HG02981 (cell line): ENCODE data around the gene VPS35L.
"Not testable (repeated sequence)": the region's sequence is repeated elsewhere in the genome, so short reads cannot be mapped to it uniquely, and the experiment has no call there.

Experiments
- ATAC-seq: cut with Tn5 transposase; IDR thresholded peaks from one replicate; pipeline ENCODE4 v1.9.1; 2021; ENCODE audit warnings: mild to moderate bottlenecking, moderate library complexity; ENCODE audit not compliant: unreplicated experiment

The VPS35L gene

GRCh38 chr16:19540241-19540970 lies 15.1 kb upstream of the VPS35L start:
- ATAC-seq: no peak

- no peak for ATAC-seq
Observed at GRCh38 chr16:19542138-19542821, 13.2 kb upstream of the VPS35L start.

- not testable (repeated sequence) for ATAC-seq
Observed at GRCh38 chr16:19543278-19543996, 12.1 kb upstream of the VPS35L start.

GRCh38 chr16:19548144-19548543 lies 7.4 kb upstream of the VPS35L start:
- ATAC-seq: no peak

GRCh38 chr16:19549673-19550072 lies 5.8 kb upstream of the VPS35L start:
- no peak for ATAC-seq

- no peak for ATAC-seq
Observed at GRCh38 chr16:19555938-19556771, 652 bp downstream of the VPS35L start.

- no peak for ATAC-seq
Observed at GRCh38 chr16:19559242-19559910, 3.9 kb downstream of the VPS35L start.

GRCh38 chr16:19560078-19560477 lies 4.6 kb downstream of the VPS35L start:
- ATAC-seq: no peak

- ATAC-seq: no peak
Observed at GRCh38 chr16:19563377-19563776, 7.9 kb downstream of the VPS35L start.

- ATAC-seq: no peak
Observed at GRCh38 chr16:19566362-19566761, 10.9 kb downstream of the VPS35L start.

- no peak for ATAC-seq
Observed at GRCh38 chr16:19567560-19567959, 12.1 kb downstream of the VPS35L start.

GRCh38 chr16:19573997-19574396 lies 18.5 kb downstream of the VPS35L start:
- no peak for ATAC-seq

- no peak for ATAC-seq
Observed at GRCh38 chr16:19574615-19575014, 19.1 kb downstream of the VPS35L start.

GRCh38 chr16:19578378-19578971 lies 23.0 kb downstream of the VPS35L start:
- ATAC-seq: no peak

GRCh38 chr16:19582050-19582831 lies 26.7 kb downstream of the VPS35L start:
- no peak for ATAC-seq

GRCh38 chr16:19583665-19584300 lies 28.3 kb downstream of the VPS35L start:
- no peak for ATAC-seq

GRCh38 chr16:19588661-19589060 lies 33.2 kb downstream of the VPS35L start:
- no peak for ATAC-seq

GRCh38 chr16:19589106-19589505 lies 33.6 kb downstream of the VPS35L start:
- no peak for ATAC-seq
